ENCODE results near the gene CTSA. TPM values are rescaled to one million over a fixed set of nuclear protein-coding genes. Genes with fewer than 3 reads are reported as not detected.
"Not testable (repeated sequence)": the region's sequence is repeated elsewhere in the genome, so short reads cannot be mapped to it uniquely, and the experiment has no call there.

Gene CTSA
- total and polyA plus RNA-seq, 5 donors, result 102 to 134 (median 114) TPM

DNA sequence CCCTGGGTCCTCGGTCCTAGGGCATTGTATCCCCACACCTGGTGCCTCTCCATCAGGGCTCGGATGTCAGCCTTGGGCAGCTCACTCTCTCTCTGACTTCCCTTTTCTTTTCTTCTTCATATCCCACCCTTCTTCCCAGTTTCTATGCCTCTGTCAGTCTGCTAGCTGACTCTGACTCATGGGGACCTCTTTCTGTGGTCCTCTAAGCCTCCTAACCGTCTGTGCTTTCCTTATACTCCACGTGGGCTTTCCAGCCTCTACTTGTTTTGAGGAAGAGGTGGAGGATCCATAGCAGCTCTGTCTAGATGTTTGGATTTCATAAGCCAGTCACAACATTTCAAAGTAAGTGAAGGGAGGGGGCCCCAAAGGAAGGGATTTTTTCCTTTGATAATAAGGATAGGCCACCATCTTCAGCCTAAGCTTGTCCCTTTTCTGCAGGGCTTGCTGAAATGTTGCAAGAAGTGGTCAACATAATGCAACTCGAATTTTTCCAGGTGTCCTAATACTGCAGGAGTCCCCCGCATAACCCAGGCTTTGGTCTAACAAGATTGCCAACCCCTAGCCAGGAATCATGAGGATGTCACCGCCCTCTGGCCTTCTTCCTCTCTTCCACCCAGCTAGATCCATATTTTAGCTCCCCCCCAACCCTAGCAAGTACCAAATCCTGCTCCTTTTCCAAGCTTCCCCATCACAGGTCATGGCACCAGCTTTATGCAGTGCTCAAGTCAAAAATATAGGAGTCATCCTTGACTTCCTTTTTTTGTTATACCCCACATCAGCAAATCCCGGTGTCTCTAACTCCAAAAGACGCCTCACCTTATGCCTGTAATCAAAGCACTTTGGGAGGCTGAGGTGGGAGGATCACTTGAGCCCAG, 29.6 kb downstream of the CTSA start:
- 71% methylated on average over 9 of the region's 9 CpGs for WGBS
- DNase-seq (peak in 1 of 3 donors; percentile 22), ATAC-seq (no peak)
- intact Hi-C loops (cut with DNase I), result no loop called here
- Histone ChIP-seq H3K4me1 (ENCODE audit: control insufficient read depth, insufficient read depth, low read length) (no peaks in the 10 kb centered on the region), H3K27ac (ENCODE audit: low read length) (peak overlapping the region; percentile 78), H3K4me3 (ENCODE audit: low read length) (no peak overlapping the region), H3K27me3 (ENCODE audit: control insufficient read depth, insufficient read depth) (no peaks in the 10 kb centered on the region), H3K9me3 (ENCODE audit: control insufficient read depth, low read length) (no peaks in the 10 kb centered on the region)

DNA sequence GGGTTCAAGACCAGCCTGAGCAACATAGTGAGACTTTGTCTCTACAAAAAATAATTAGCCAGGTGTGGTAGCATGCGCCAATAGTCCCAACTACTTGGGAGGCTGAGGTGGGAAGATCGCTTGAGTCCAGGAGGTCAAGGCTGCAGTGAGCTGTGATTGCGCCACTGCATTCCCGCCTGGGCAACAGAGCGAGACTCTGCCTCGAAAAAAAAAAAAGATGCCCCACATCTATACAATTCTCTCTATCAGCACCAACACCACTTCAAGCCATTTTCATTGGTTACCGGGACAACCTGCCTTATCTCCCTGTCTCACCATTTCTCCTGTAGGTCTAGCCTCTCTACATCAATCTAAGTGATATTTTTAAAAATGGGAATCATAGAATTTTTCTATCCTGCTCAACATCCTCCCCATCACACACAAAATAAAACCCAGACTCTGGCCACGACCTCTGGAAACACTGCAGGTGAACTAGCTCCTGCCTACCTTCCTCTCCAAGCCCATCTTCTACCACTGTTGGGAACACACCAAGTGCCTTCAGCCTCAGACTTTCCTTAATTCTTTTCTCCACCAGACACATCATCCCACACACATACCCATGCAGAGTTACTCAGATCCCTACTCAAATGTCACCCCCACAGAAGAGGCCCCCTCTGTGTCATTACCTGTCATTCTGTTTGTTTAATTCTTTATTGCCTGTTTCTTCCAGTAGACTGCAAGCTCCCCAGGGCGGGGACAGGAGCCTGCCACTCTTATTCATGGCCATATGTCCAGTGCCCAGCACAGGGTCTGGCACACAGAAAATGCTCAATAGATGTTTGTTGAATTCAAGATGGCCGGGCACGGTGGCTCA, 30.4 kb downstream of the CTSA start:
- intact Hi-C loops (cut with DNase I), result no loop called here
- WGBS, result 85% methylated on average over 11 of the region's 11 CpGs
- H3K27ac ChIP-seq (ENCODE audit: low read length), result no peak overlapping the region

DNA sequence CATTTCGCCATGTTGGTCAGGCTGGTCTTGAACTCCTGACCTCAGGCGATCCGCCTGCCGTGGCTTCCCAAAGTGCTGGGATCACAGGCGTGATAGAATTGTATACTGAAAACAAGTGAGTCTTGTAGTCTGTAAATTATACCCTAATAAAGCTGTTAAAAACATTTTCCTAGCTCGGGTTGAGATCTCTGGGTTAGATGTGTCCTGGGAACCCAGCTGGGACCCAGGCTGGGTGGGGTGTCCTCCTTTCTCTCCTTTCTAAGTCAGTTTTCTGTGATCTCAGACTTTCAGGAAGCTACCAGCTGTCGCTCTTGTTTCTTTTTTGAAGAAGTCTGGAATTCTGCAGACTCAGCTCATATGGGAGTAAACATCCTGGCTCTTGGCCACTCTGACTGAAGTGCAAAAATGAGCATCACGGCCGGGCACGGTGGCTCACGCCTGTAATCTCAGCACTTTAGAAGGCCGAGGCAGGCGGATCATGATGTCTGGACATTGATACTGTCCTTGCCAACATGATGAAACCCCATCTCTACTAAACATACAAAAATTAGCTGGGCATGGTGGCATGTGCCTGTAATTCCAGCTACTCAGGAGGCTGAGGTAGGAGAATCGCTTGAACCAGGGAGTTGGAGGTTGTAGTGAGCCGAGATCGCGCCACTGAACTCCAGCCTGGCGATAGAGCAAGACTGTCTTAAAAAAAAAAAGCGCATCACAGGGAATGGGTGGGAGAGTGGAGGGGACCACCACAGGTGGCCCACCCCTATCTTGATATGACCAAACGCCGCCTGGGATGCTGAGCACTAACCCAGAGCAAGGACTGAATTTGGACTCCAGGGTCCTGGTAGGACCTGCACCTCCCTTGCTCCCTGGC, 33.5 kb downstream of the CTSA start:
- no peaks in the 10 kb centered on the region for H3K27me3 ChIP-seq (ENCODE audit: control insufficient read depth, insufficient read depth)
- DNase-seq (peak in 1 of 3 donors; percentile 56), ATAC-seq (peak; percentile 51)
- H3K9me3 ChIP-seq (ENCODE audit: control insufficient read depth, low read length), result no peaks in the 10 kb centered on the region
- WGBS, result 39% methylated on average over 21 of the region's 21 CpGs
- H3K27ac ChIP-seq (ENCODE audit: low read length), result peak overlapping the region; percentile 86
- no peak overlapping the region for H3K4me3 ChIP-seq (ENCODE audit: low read length)
- intact Hi-C loops (cut with DNase I), result no loop called here
- H3K4me1 ChIP-seq (ENCODE audit: control insufficient read depth, insufficient read depth, low read length), result no peaks in the 10 kb centered on the region

More for the DNA sequence above, 30.4 kb downstream of the CTSA start:
- H3K4me3 ChIP-seq (ENCODE audit: low read length), result no peak overlapping the region
- H3K27me3 ChIP-seq (ENCODE audit: control insufficient read depth, insufficient read depth), result no peaks in the 10 kb centered on the region
- ATAC-seq, result no peak
- peak in 1 of 3 donors; percentile 46 for DNase-seq
- no peaks in the 10 kb centered on the region for H3K4me1 ChIP-seq (ENCODE audit: control insufficient read depth, insufficient read depth, low read length)
- H3K9me3 ChIP-seq (ENCODE audit: control insufficient read depth, low read length), result no peaks in the 10 kb centered on the region

DNA sequence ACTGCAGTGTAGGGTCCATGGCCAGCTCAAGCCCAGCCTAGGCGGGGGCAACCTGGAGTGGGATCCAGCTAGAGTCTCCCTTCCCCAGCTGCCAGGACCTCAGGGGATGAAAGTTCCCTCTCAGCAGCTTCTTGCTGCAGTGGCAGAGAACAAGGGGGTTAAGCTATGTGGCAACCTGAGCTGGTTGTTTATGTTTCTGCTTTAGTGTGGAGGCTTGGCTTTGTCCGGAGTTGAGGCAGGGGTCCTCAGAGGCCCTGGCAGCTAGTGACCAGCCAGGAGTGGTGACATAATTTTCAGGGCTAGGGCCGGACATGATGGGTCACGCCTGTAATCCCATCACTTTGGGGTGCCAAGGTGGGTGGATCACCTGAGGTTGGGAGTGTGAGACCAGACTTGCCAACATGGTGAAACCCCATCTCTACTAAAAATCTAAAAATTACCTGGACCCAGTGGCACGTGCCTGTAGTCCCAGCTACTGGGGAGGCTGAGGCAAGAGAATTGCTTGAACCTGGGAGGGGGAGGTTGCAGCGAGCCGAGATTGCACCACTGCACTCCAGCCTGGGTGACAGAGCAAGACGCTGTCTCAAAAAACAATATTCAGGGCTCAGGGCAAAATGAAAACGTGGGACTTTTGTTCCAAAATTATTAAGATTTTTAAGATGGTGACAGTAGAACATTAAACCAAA, 34.8 kb downstream of the CTSA start:
- Histone ChIP-seq H3K4me3 (ENCODE audit: low read length) (no peak overlapping the region), H3K27me3 (ENCODE audit: control insufficient read depth, insufficient read depth) (no peaks in the 10 kb centered on the region), H3K9me3 (ENCODE audit: control insufficient read depth, low read length) (no peaks in the 10 kb centered on the region), H3K27ac (ENCODE audit: low read length) (no peak overlapping the region), H3K4me1 (ENCODE audit: control insufficient read depth, insufficient read depth, low read length) (no peaks in the 10 kb centered on the region)
- ATAC-seq (no peak), DNase-seq (no peak)
- whole genome bisulfite sequencing, result 62% methylated on average over 9 of the region's 9 CpGs
- intact Hi-C loops (cut with DNase I), result no loop called here

DNA sequence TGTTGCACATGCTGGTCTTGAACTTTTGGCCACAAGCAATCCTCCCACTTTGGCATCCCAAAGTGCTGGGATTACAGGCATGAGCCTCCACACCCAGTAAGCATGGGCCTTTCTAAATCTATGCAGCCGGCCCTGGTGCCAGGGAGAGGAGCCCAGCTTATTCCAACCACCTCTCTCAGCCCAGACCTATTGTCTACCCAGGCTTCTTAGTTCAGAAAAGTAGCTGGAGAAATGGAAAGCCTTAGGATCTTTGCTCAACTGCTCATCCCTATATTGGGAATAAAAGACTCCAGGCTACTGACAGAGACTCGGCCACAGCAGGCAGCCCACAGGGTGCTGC, 35.6 kb downstream of the CTSA start:
- no peaks in the 10 kb centered on the region for H3K27me3 ChIP-seq (ENCODE audit: control insufficient read depth, insufficient read depth)
- intact Hi-C loops (cut with DNase I), result no loop called here
- no peak overlapping the region for H3K27ac ChIP-seq (ENCODE audit: low read length)
- H3K9me3 ChIP-seq (ENCODE audit: control insufficient read depth, low read length), result no peaks in the 10 kb centered on the region
- DNase-seq (peak in 1 of 3 donors; percentile 39), ATAC-seq (no peak)
- 81% methylated on average over 2 of the region's 2 CpGs for WGBS
- H3K4me1 ChIP-seq (ENCODE audit: control insufficient read depth, insufficient read depth, low read length), result no peaks in the 10 kb centered on the region
- H3K4me3 ChIP-seq (ENCODE audit: low read length), result no peak overlapping the region

DNA sequence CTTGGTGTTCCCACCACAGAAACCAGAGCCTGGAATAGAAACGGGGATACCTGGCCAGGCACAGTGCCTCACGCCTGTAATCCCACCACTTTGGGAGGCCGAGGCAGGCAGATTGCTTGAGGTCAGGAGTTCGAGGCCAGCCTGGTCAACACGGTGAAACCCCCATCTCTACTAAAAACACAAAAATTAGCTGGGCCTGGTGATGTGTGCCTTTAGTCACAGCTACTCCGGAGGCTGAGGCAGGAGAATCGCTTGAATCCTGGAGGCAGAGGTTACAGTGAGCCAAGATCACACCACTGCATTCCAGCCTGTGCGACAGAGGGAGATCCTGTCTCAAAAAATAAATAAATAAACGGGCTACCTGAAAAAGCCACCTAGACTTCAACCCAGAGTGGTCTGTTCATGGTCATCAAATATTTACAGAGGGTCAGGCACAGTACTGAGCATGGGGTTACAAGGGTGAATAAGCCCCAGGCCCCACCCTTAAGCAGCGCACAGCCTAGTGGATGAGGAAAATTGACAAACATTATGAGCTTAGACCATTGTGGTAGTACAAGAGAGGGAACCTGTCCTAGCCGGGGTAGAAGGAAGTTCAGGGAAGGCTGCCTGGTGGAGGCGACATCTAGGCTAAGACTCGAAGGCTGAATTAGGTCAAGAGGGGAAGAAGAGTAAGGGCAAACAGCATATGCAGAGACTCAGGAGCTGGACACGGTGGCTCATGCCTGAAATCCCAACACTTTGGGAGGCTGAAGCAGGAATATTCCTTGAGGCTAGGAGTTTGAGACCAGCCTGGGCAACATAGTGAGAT, 36.1 kb downstream of the CTSA start:
- no peak overlapping the region for H3K4me3 ChIP-seq (ENCODE audit: low read length)
- H3K27ac ChIP-seq (ENCODE audit: low read length), result no peak overlapping the region
- no peak for DNase-seq
- H3K9me3 ChIP-seq (ENCODE audit: control insufficient read depth, low read length), result no peaks in the 10 kb centered on the region
- no peak for ATAC-seq
- intact Hi-C loops (cut with DNase I), result no loop called here
- no peaks in the 10 kb centered on the region for H3K27me3 ChIP-seq (ENCODE audit: control insufficient read depth, insufficient read depth)
- no peaks in the 10 kb centered on the region for H3K4me1 ChIP-seq (ENCODE audit: control insufficient read depth, insufficient read depth, low read length)
- 82% methylated on average over 14 of the region's 14 CpGs for WGBS

DNA sequence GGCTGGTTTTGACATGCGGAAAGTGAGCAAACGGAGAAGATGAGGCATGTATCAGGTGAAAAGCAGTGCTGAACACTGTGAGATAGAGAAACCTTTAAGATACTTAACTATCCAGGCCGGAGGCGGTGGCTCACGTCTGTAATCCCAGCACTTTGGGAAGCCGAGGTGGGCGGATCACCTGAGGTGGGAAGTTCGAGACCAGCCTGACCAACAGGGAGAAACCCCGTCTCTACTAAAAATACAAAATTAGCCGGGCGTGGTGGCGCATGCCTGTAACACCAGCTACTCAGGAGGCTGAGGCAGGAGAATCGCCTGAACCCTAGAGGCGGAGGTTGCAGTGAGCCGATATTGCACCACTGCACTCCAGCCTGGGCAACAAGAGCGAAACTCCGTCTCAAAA, 40.5 kb downstream of the CTSA start:
- not testable (repeated sequence) for H3K9me3 ChIP-seq (ENCODE audit: control insufficient read depth, low read length)
- WGBS, result 94% methylated on average over 17 of the region's 17 CpGs
- intact Hi-C loops (cut with DNase I), result loop anchor here in 1 of 4 donors (10.0 kb wide), 1 partner anchor 97 kb away; the partner anchor contains the start of gene SNX21

DNA sequence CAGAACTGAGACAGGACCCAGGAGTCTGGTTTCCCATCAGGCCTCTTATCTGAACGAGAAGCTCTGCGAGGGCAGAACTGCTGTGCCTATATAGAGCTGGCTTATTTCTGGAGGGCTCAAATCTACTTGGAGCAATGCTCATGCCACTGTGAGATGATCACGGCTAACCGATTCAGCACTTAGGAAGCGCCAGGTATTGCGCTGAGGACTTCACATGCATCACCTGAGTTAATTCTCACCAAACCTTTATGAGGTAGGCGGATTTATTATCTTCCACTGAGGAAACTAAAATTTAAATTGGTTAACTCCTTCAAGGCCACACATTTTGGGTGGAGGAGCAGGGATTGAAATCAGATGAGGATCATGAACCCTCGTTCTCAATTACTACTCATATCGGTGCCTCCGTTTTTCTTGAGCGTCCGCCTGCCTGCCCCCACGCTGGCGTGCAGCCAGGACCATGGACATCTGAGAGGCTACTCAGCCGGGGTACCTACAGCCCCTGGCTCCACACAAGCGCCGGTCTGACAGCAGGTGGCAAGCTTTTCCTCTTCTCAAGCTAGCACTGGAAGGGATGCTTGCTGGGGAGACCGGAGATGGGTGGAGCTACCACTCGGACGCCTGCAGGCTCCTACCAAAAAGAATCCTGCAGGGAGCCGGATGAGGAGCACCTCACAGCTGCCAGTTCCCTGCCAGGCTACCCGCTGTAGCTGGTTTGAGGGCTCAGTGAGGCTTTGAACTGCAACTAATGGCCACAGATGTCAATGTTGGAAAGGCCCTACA, 42.3 kb downstream of the CTSA start:
- Histone ChIP-seq H3K4me3 (ENCODE audit: low read length) (peak overlapping the region; percentile 89), H3K27ac (ENCODE audit: low read length) (peak overlapping the region; percentile 80), H3K4me1 (ENCODE audit: control insufficient read depth, insufficient read depth, low read length) (peaks cover 6% of the 10 kb centered on the region), H3K9me3 (ENCODE audit: control insufficient read depth, low read length) (no peaks in the 10 kb centered on the region), H3K27me3 (ENCODE audit: control insufficient read depth, insufficient read depth) (no peaks in the 10 kb centered on the region)
- 21% methylated on average over 22 of the region's 22 CpGs for WGBS
- ATAC-seq (peak; percentile 55 to 65), DNase-seq (peak; percentile 73 to 88 (median 88))
- intact Hi-C loops (cut with DNase I), result loop anchor here in 2 of 4 donors (2.0 to 10.0 kb wide), 2 partner anchors 43 to 99 kb away; partner anchors contain the start of genes CTSA (in 1 of the 2), NEURL2 (in 1 of the 2) and SNX21 (in 1 of the 2)

More for the DNA sequence above, 40.5 kb downstream of the CTSA start:
- H3K27me3 ChIP-seq (ENCODE audit: control insufficient read depth, insufficient read depth); ATAC-seq; H3K4me3 ChIP-seq (ENCODE audit: low read length); DNase-seq; H3K27ac ChIP-seq (ENCODE audit: low read length); H3K4me1 ChIP-seq (ENCODE audit: control insufficient read depth, insufficient read depth, low read length): not testable (repeated sequence)

DNA sequence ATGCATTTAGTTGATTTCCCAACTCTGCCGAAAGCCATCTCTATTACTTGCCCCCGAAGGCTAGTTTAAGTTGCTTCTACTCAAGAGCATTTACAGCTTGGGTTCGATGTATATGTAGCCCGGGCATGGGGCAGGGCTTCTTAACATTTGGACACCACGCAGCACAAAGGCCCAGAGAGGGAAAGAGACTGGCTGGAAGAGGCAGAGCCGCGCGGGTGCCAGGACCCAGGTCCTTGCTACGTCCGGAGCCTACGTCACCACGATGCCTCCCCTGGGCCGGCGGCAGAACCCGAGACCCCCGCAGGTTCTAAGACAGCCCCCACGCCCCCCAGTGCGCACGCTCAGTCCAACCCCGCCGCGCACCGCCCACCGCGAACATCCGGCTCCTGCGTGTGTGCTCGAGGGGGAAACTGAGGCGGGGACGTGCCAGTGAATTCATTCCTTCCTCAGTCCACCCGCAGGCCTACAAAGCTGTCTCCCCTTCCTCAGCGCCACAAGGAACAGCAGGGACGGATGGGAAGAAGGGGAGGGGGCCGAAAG, 43.0 kb downstream of the CTSA start:
- Histone ChIP-seq H3K9me3 (ENCODE audit: control insufficient read depth, low read length) (no peaks in the 10 kb centered on the region), H3K27me3 (ENCODE audit: control insufficient read depth, insufficient read depth) (no peaks in the 10 kb centered on the region), H3K4me3 (ENCODE audit: low read length) (peak overlapping the region; percentile 89), H3K4me1 (ENCODE audit: control insufficient read depth, insufficient read depth, low read length) (peaks cover 6% of the 10 kb centered on the region), H3K27ac (ENCODE audit: low read length) (peak overlapping the region; percentile 80)
- ATAC-seq (peak; percentile 58 to 63), DNase-seq (peak; percentile 82 to 93 (median 91))
- intact Hi-C loops (cut with DNase I), result loop anchor here in 2 of 4 donors (2.0 to 10.0 kb wide), 2 partner anchors 43 to 99 kb away; partner anchors contain the start of genes CTSA (in 1 of the 2), NEURL2 (in 1 of the 2) and SNX21 (in 1 of the 2)
- under 1% methylated on average over 34 of the region's 34 CpGs for WGBS
